ENCODE results near the gene HSPH1. TPM values are rescaled to one million over a fixed set of nuclear protein-coding genes. Genes with fewer than 3 reads are reported as not detected.

The HSPH1 gene
- total RNA-seq, 1 experiment from 2014 or later = 105 TPM

DNA sequence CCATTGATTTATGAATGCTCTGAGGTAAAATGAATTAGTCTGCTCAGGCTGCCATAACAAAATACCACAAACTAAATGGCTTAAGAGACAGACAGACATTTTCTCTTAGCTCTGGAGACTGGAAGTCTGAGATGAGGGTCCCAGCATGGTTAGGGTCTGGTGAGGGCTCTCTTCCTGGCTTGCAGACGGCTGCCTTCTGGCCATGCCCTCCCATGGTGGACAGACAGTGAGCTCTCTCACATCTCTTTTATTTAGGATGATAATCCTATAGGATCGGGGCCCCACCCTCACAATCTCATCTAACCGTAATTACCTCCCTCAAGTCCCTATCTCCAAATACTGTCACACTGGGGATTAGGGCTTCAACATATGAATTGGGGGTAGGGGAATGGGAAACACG is 47.1 kb downstream of the HSPH1 start:
- H3K4me2 ChIP-seq = no peak overlapping the region
- H3K4me3 ChIP-seq = no peak overlapping the region
- no peaks in the 10 kb centered on the region for H3K36me3 ChIP-seq (ENCODE audit: low read depth)
- CTCF ChIA-PET = no interaction called here
- H3F3A ChIP-seq (ENCODE audit: insufficient read depth, low read depth) = no peaks in the 10 kb centered on the region
- no peak for DNase-seq
- POLR2A ChIA-PET (ENCODE audit: unreplicated experiment) = no interaction called here
- H3K9me3 ChIP-seq (ENCODE audit: insufficient read depth, low read depth) = no peaks in the 10 kb centered on the region
- H3K79me2 ChIP-seq (ENCODE audit: low read depth) = no peaks in the 10 kb centered on the region
- no peak for TF ChIP-seq EZH2 (IDR thresholded peaks at IDR 0.05; ENCODE audit: low read depth)
- TF ChIP-seq, protein P1, sequence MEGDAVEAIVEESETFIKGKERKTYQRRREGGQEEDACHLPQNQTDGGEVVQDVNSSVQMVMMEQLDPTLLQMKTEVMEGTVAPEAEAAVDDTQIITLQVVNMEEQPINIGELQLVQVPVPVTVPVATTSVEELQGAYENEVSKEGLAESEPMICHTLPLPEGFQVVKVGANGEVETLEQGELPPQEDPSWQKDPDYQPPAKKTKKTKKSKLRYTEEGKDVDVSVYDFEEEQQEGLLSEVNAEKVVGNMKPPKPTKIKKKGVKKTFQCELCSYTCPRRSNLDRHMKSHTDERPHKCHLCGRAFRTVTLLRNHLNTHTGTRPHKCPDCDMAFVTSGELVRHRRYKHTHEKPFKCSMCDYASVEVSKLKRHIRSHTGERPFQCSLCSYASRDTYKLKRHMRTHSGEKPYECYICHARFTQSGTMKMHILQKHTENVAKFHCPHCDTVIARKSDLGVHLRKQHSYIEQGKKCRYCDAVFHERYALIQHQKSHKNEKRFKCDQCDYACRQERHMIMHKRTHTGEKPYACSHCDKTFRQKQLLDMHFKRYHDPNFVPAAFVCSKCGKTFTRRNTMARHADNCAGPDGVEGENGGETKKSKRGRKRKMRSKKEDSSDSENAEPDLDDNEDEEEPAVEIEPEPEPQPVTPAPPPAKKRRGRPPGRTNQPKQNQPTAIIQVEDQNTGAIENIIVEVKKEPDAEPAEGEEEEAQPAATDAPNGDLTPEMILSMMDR (conservative IDR thresholded peaks at IDR 0.05) = no peak
- no peaks in the 10 kb centered on the region for H4K20me1 ChIP-seq (ENCODE audit: insufficient read depth)
- intact Hi-C loops (cut with micrococcal nuclease; ENCODE audit: unreplicated experiment) = no loop called here
- no peak overlapping the region for H3K27ac ChIP-seq
- H3K9me2 ChIP-seq (ENCODE audit: insufficient read depth) = no peaks in the 10 kb centered on the region
- H3K27me3 ChIP-seq (ENCODE audit: insufficient read depth, low read depth) = peaks cover 41% of the 10 kb centered on the region
- H2AFZ ChIP-seq = no peak overlapping the region
- no peaks in the 10 kb centered on the region for H3K4me1 ChIP-seq (replicated peaks; ENCODE audit: insufficient read depth)
- BruUV-seq (replicated peaks) = no TSS peak

DNA sequence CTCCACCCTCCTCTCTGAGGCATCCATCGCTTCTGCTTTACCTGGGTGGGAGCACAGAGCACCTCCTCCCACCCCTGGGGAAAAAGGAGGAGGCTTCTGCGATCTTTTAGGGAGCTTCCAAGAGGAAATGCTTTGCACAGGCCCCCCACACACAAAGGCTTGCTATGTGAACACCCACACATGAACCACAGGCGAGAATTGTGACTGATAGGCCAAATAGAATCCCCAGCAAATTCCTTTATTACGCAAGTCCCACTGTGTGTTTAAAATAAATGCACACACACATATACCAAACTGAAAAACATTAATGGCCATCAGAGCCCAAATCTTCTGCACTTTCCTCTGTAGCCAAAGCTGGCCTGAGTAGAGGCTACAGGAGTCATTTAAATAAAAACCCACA is 50.6 kb downstream of the HSPH1 start:
- intact Hi-C loops (cut with micrococcal nuclease; ENCODE audit: unreplicated experiment) = no loop called here
- DNase-seq = no peak
- no peaks in the 10 kb centered on the region for H3K4me1 ChIP-seq (replicated peaks; ENCODE audit: insufficient read depth)
- CTCF ChIA-PET = no interaction called here
- no peaks in the 10 kb centered on the region for H3K36me3 ChIP-seq (ENCODE audit: low read depth)
- H3K9me3 ChIP-seq (ENCODE audit: insufficient read depth, low read depth) = no peaks in the 10 kb centered on the region
- no peak overlapping the region for H3K4me2 ChIP-seq
- no peaks in the 10 kb centered on the region for H3K79me2 ChIP-seq (ENCODE audit: low read depth)
- H2AFZ ChIP-seq = no peak overlapping the region
- no peak for TF ChIP-seq EZH2 (IDR thresholded peaks at IDR 0.05; ENCODE audit: low read depth)
- TF ChIP-seq, protein P1 (conservative IDR thresholded peaks at IDR 0.05) = no peak
- no peak overlapping the region for H3K27ac ChIP-seq
- no TSS peak for BruUV-seq (replicated peaks)
- H4K20me1 ChIP-seq (ENCODE audit: insufficient read depth) = no peaks in the 10 kb centered on the region
- H3K4me3 ChIP-seq = no peak overlapping the region
- no peaks in the 10 kb centered on the region for H3K9me2 ChIP-seq (ENCODE audit: insufficient read depth)
- no peaks in the 10 kb centered on the region for H3F3A ChIP-seq (ENCODE audit: insufficient read depth, low read depth)
- POLR2A ChIA-PET (ENCODE audit: unreplicated experiment) = no interaction called here
- peaks cover 10% of the 10 kb centered on the region; the same call in 1 of the 2 replicates for H3K27me3 ChIP-seq (ENCODE audit: insufficient read depth, low read depth)

DNA sequence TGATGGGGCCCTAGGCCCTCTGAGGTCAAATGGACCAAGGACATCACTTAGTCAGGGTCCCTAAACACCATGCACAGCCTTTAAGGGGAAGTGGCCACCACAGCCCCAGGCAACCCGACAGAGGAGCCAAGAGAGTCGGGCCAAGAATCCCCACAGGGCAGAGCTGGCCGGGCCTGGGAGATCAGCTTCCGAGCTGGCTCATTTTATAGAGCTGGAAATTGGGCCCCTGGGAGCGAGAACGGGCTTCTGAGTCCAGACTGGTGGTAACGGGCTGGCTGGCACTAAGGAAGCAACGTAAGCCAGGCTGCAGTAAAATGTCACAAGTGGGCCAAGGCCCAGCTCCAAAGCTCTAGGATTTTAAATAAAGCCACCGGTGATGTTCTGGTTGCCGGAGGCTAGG is 51.1 kb downstream of the HSPH1 start:
- Histone ChIP-seq H3F3A (ENCODE audit: insufficient read depth, low read depth) (no peaks in the 10 kb centered on the region), H3K27ac (no peak overlapping the region), H3K4me3 (no peak overlapping the region), H3K9me2 (ENCODE audit: insufficient read depth) (no peaks in the 10 kb centered on the region), H3K27me3 (ENCODE audit: insufficient read depth, low read depth) (peaks cover 6% of the 10 kb centered on the region; the same call in 1 of the 2 replicates), H2AFZ (no peak overlapping the region), H4K20me1 (ENCODE audit: insufficient read depth) (no peaks in the 10 kb centered on the region), H3K9me3 (ENCODE audit: insufficient read depth, low read depth) (no peaks in the 10 kb centered on the region), H3K4me1 (replicated peaks; ENCODE audit: insufficient read depth) (no peaks in the 10 kb centered on the region), H3K36me3 (ENCODE audit: low read depth) (no peaks in the 10 kb centered on the region), H3K79me2 (ENCODE audit: low read depth) (no peaks in the 10 kb centered on the region), H3K4me2 (no peak overlapping the region)
- ChIA-PET POLR2A (ENCODE audit: unreplicated experiment) (no interaction called here), CTCF (no interaction called here)
- intact Hi-C loops (cut with micrococcal nuclease; ENCODE audit: unreplicated experiment) = no loop called here
- BruUV-seq (replicated peaks) = no TSS peak
- TF ChIP-seq, protein P1 (conservative IDR thresholded peaks at IDR 0.05) = no peak
- TF ChIP-seq EZH2 (IDR thresholded peaks at IDR 0.05; ENCODE audit: low read depth) = no peak
- DNase-seq = no peak

Data from PC-9 (cell line).